ENCODE measurements around the gene SIGLEC14. TPM values are rescaled to one million over a fixed set of nuclear protein-coding genes. Genes with fewer than 3 reads are reported as not detected.
A peak's percentile ranks its signal among the peaks of the same experiment; 100 is the strongest.

The SIGLEC14 gene
- total RNA-seq, 2 donors from 2014 or later = 0.38 TPM; not detected in 1

DNA sequence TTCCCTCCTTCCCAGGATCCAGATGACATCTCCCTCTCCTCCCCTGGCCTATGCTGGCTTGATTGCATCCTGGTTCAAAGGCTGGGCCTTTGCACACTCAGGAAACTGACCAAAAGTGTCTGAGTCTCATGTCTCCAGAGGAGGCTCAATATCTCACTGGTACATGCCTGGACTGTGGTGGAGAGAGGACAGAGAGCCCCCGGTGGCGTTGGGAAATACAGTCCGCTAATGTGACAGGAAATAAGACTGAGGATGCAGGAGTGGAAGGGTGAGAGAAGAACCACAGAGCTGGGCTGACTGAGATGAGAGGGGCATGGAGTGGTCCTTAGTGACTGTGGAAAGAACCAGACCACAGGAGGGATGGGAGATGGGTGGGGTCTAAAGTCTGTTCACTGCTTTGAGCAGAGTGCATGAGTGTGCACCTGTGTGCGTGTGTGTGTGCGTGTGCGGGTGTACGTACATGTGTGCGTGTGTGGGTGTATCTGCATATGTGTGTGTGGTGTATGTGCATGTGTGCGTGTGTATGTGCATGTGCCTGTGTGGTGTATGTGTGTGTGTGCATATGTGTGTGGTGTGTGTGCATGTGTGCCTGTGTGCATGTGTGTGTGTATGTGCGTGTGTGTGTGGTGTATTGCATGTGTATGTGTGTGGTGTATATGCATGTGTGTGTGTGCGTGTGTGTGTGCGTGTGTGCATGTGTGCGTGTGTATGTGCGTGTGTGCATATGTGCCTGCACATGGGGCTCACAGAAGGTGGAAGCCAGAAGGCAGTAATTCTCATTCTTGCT, 18.3 kb downstream of the SIGLEC14 start:
- Mint-ChIP-seq H3K36me3 (ENCODE audit: insufficient read depth in 2 of 2) (no peaks in the 10 kb centered on the region), H3K4me3 (no peak overlapping the region), H3K4me1 (ENCODE audit: low read depth) (no peaks in the 10 kb centered on the region), H3K27me3 (ENCODE audit: low read depth) (peaks cover 62% of the 10 kb centered on the region), H3K9me3 (no peaks in the 10 kb centered on the region), H3K27ac (no peak overlapping the region)
- DNase-seq = no peak
- no peak for ATAC-seq (replicated peaks in 1 of 2)

DNA sequence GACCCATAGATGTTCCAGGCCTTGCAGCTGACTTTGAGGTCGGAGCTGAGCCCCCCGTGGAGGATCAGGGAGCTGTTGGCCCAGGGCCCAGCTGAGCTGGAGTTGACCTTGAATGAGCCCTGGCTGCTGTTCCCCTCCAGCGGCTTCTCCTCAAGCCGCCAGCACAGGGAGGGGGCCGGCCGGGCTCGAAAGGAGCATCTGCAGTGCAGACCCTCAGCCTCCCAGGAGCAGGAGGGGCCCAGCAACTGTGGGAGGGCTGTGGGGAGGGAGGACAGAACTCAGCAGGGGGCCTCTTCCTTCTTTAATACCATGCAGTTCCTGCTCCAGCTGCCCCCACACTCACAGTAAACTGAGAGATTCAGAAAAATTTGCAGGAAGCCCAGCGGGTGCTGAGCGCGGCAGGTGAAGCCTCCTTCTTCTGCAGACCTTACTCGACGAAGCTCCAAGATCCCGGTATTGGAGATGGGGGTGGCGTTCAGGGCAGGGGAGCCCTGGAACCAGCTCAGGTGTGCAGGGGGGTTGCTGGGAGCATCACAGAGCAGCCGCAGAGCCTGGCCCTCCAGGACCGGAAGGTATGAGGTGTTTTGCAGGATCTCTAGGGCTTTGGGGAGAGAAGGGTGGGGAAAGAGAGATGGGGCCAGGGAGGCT, 19.0 kb downstream of the SIGLEC14 start:
- peaks cover 0 to 2% of the 10 kb centered on the region in 2 donors for H3K36me3 Mint-ChIP-seq (ENCODE audit: insufficient read depth in 2 of 2)
- DNase-seq (no peak), ATAC-seq (replicated peaks in 1 of 2) (no peak)
- H3K27me3 Mint-ChIP-seq (ENCODE audit: low read depth) = peaks cover 60% of the 10 kb centered on the region
- H3K4me3 Mint-ChIP-seq = no peak overlapping the region
- no peaks in the 10 kb centered on the region for H3K9me3 Mint-ChIP-seq
- no peak overlapping the region for H3K27ac Mint-ChIP-seq
- no peaks in the 10 kb centered on the region for H3K4me1 Mint-ChIP-seq (ENCODE audit: low read depth)

DNA sequence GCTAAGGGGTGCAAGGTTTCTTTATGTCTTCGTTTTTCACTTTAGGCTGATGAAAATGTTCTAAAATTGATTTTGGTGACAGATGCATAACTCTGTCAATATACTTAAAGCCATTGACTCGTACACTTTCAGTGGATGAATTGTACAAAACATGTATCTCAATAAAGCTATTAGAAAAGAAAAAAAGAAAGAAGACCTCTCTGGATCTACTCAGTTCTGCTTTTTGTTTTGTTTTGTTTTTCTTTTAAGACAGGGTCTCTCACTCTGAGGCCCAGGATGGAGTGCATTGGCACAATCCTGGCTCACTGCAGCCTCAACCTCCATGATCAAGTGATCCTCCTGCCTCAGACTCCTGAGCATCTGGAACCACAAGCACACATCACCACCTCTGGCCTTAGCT, 19.9 kb downstream of the SIGLEC14 start:
- H3K4me1 Mint-ChIP-seq (ENCODE audit: low read depth) = no peaks in the 10 kb centered on the region
- H3K4me3 Mint-ChIP-seq = no peak overlapping the region
- H3K27me3 Mint-ChIP-seq (ENCODE audit: low read depth) = peaks cover 51% of the 10 kb centered on the region
- DNase-seq (no peak), ATAC-seq (replicated peaks in 1 of 2) (no peak)
- no peaks in the 10 kb centered on the region for H3K9me3 Mint-ChIP-seq
- H3K27ac Mint-ChIP-seq = no peak overlapping the region
- peaks cover 0 to 2% of the 10 kb centered on the region in 2 donors for H3K36me3 Mint-ChIP-seq (ENCODE audit: insufficient read depth in 2 of 2)

DNA sequence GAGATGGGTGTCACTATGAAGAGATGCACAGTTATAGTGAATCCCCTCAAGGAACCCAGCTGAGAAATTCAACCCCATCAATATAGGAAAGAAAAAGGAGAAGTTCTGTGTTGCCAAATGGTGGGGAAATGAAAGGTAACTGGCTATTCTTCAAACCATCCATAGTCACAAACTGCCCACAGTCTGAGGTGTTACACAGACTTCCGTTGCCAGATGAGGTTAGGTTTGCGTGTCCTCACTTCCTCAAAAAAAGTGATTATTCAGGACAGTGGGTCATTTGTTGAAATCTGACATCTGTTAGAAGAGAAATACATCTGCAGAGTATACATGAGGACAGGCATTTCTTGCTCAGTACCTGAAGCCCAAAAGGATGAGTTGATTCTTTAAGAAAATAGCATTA, 25.4 kb downstream of the SIGLEC14 start:
- no peak for DNase-seq
- Mint-ChIP-seq H3K4me1 (ENCODE audit: low read depth) (no peaks in the 10 kb centered on the region), H3K9me3 (no peaks in the 10 kb centered on the region), H3K27me3 (ENCODE audit: low read depth) (peaks cover 37% of the 10 kb centered on the region), H3K36me3 (ENCODE audit: insufficient read depth in 2 of 2) (peaks cover 0 to 2% of the 10 kb centered on the region in 2 donors), H3K4me3 (no peak overlapping the region), H3K27ac (no peak overlapping the region)
- no peak for ATAC-seq (replicated peaks in 1 of 2)

DNA sequence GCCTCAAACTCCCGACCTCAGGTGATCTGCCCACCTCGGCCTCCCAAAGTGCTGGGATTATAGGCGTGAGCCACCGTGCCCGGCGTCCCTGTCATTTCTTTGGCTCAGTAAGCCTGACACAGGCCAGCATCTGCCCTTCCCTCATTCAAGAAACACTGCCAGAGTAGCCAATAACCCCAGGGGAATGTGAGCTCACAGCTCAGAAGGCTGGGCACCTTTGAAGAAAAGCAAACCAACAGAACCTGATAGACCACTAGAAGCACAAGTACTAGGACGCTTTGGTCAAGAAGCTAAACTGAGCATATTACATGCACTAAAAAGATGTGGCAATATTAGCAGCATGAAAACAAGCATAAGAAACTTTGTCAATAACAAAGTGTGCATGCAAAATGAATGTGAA, 30.6 kb downstream of the SIGLEC14 start:
- Mint-ChIP-seq H3K27ac (no peak overlapping the region), H3K4me3 (no peak overlapping the region), H3K9me3 (peaks cover 8 to 9% of the 10 kb centered on the region in 2 donors), H3K36me3 (ENCODE audit: insufficient read depth in 2 of 2) (peaks cover 4 to 7% of the 10 kb centered on the region in 2 donors), H3K27me3 (ENCODE audit: low read depth) (peaks cover 57% of the 10 kb centered on the region), H3K4me1 (ENCODE audit: low read depth) (no peaks in the 10 kb centered on the region)
- DNase-seq (no peak), ATAC-seq (replicated peaks in 1 of 2) (no peak)

DNA sequence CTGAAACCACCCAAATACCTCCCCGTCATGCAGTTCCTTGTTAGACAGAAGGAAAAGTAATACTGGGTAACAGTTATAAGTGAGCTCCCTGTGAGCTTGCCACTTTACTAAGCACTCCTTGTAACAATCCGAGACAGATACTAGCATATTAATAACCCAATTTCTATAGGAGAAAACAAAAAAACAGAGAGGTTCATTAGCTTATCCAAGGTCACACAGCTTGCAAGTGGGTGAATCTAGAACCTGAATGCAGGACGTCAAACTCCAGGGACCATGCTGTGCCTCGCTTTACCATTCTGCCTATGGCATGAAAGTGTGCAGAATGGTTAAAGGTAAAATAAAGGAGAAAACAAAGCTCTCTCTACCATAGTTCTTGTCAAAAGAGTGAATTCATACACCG, 31.8 kb downstream of the SIGLEC14 start:
- DNase-seq = no peak
- H3K36me3 Mint-ChIP-seq (ENCODE audit: insufficient read depth in 2 of 2) = peaks cover 4 to 9% of the 10 kb centered on the region in 2 donors
- no peak overlapping the region for H3K27ac Mint-ChIP-seq
- no peak overlapping the region for H3K4me3 Mint-ChIP-seq
- no peak for ATAC-seq (replicated peaks in 1 of 2)
- peaks cover 8 to 9% of the 10 kb centered on the region in 2 donors for H3K9me3 Mint-ChIP-seq
- peaks cover 4% of the 10 kb centered on the region for H3K4me1 Mint-ChIP-seq (ENCODE audit: low read depth)
- peaks cover 58% of the 10 kb centered on the region for H3K27me3 Mint-ChIP-seq (ENCODE audit: low read depth)

DNA sequence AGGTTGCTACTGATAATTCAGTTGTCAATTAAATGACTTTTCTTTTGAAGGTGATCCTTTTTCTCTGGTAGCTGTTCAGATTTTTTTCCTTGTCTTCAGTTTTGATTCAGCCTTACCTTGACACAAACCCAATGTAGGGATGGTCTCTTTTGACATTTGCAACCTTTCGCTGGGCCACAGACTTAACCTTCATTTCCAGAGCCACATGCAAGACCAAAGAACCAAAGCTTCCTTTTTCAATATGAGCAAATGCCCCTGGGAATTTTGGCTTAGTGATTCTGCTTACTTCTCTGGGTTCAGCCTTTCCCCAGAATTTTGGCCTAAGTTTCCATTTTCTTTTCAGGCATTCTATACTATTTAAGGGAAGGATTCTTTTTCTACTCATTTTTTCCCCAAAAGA, 36.0 kb downstream of the SIGLEC14 start:
- DNase-seq (no peak), ATAC-seq (replicated peaks in 1 of 2) (no peak)
- no peak overlapping the region for H3K27ac Mint-ChIP-seq
- peaks cover 8 to 9% of the 10 kb centered on the region in 2 donors for H3K9me3 Mint-ChIP-seq
- no peak overlapping the region for H3K4me3 Mint-ChIP-seq
- peaks cover 33% of the 10 kb centered on the region for H3K4me1 Mint-ChIP-seq (ENCODE audit: low read depth)
- H3K36me3 Mint-ChIP-seq (ENCODE audit: insufficient read depth in 2 of 2) = peaks cover 9% of the 10 kb centered on the region in 2 donors
- peaks cover 61% of the 10 kb centered on the region for H3K27me3 Mint-ChIP-seq (ENCODE audit: low read depth)

DNA sequence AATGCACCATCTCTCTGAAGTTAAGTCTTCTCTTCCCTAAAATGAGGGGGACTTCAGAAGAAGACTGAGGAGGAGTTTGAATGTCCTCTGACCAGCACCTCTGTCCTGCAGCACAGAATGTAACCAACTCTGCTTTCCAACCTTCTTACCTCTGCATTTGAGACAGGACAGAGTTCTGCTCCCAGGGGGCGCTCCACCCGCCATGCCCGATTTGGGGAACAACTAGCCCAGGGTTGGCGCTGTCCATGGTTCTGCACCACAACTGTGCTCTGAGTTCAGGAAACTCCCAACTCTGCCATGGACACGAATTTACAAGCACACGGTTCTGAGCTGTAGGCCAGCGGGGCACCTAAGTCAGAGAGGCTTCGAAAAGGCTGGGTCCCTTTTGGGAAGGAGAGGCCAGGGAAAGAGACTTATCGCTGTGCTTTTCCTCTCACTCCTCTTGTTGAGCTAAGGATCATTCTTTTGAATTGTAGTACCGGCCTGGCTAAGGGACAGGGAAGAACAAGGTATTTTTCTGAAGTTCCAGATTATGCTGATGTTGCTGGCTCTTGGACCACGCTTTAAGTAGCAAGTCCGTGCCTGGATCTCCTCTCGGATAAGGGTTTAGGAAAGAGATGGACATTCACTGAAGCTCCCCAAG, 38.6 kb downstream of the SIGLEC14 start:
- DNase-seq (peak; percentile 67 to 68), ATAC-seq (replicated peaks in 1 of 2) (peak in 1 of 2 donors; percentile 28)
- Mint-ChIP-seq H3K27me3 (ENCODE audit: low read depth) (peaks cover 56% of the 10 kb centered on the region), H3K9me3 (peaks cover 8 to 11% of the 10 kb centered on the region in 2 donors), H3K27ac (no peak overlapping the region), H3K4me1 (ENCODE audit: low read depth) (peaks cover 34% of the 10 kb centered on the region), H3K4me3 (peak overlapping the region; percentile 6 to 79), H3K36me3 (ENCODE audit: insufficient read depth in 2 of 2) (peaks cover 9 to 11% of the 10 kb centered on the region in 2 donors)

DNA sequence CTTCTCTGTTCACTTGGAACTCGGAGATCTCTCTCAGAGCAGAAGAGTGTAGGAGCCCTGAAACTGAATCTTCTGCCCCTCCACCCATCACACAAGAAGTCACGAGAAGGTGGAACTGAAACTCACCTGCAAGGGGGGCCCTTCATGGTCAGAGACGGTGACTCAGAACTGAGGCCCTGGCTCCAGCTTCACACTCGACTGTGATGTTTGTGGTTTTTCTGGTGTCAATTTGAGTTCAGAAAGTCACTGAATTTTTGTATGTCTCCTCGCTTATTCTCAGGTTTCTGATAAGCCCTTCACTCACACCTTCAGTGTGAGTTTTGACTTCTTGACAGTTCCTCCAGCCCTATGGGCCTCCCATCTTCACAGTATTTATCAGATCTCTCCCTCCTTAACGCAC, 39.5 kb downstream of the SIGLEC14 start:
- ATAC-seq (replicated peaks in 1 of 2) (peak; percentile 96 to 99), DNase-seq (peak; percentile 58 to 77)
- no peak overlapping the region for H3K27ac Mint-ChIP-seq
- H3K9me3 Mint-ChIP-seq = peaks cover 2 to 5% of the 10 kb centered on the region in 2 donors
- peak overlapping the region; percentile 58 to 79 for H3K4me3 Mint-ChIP-seq
- H3K4me1 Mint-ChIP-seq (ENCODE audit: low read depth) = peaks cover 34% of the 10 kb centered on the region
- peaks cover 51% of the 10 kb centered on the region for H3K27me3 Mint-ChIP-seq (ENCODE audit: low read depth)
- H3K36me3 Mint-ChIP-seq (ENCODE audit: insufficient read depth in 2 of 2) = peaks cover 3 to 9% of the 10 kb centered on the region in 2 donors

DNA sequence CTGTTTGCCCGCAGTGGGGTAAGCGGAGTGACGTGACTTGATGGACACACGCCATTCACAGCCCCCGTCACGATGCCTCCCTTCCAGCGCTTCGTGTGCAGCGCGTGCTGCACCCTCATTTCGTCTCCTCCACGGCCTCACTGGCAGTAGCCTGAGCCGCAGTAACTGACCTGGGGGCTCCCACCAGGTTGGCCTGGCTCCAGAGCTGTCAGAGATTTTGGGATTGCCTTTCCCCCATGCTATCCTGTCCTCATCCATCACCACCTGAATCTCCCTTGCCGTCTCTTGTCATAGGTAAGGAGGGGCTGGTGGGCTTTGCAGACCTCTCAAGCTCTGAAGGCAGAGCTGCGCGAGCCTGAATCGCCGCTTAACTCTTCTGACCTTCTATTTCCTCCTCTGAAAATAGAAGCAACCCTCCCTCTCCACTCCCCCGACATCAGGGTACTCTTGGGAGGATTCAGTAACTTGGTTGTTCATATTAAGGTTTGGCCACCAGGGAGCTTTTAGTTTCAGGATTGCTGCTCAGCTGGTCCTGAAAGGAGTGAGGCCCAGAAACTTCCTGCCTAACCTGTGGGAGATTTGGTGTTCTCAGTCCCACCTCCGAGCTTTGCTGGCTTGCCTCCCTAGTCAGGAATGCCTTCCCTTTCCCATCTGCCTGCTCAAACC, 44.3 kb downstream of the SIGLEC14 start:
- Mint-ChIP-seq H3K4me3 (peak overlapping the region; percentile 11 to 40), H3K4me1 (ENCODE audit: low read depth) (peaks cover 18% of the 10 kb centered on the region), H3K27me3 (ENCODE audit: low read depth) (peaks cover 45% of the 10 kb centered on the region), H3K27ac (no peak overlapping the region), H3K9me3 (peaks cover 2 to 4% of the 10 kb centered on the region in 2 donors), H3K36me3 (ENCODE audit: insufficient read depth in 2 of 2) (peaks cover 2 to 3% of the 10 kb centered on the region in 2 donors)
- DNase-seq = no peak
- no peak for ATAC-seq (replicated peaks in 1 of 2)

DNA sequence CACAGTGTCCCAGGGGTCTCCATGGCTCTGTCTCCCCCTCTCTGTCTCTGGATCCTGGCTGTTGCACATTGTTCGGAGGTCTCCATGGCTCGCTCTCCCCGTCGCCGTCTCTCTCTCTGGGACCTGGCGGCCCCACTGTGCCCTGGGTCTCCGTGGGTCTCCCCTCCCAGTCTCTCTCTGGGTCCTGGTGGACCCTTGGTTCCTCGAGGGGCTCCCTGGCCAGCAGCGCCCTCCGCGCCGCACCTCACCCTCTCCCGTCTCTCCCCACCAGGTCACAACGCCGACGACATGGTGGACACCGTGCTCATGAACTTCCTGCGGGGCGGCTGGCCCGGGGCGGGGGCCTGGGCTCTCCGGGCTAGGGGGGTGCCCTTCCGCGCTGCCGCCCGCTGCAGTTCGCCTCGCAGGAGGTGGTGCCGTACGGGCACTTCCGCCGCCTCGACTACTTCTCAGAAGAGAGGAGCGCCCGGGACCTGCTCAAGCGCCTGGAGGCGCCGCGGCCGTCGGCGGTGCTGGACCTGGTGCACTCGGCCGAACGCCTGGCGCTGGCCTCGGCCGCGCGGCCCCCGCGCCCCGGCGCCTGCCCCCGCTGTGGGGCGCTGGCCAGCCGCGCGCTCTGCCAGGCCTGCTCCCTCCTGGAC, 45.6 kb downstream of the SIGLEC14 start:
- H3K27ac Mint-ChIP-seq = no peak overlapping the region
- DNase-seq (peak; percentile 14 to 23), ATAC-seq (replicated peaks in 1 of 2) (peak; percentile 45 to 71)
- H3K9me3 Mint-ChIP-seq = peaks cover 2 to 4% of the 10 kb centered on the region in 2 donors
- no peak overlapping the region for H3K4me3 Mint-ChIP-seq
- peaks cover 41% of the 10 kb centered on the region for H3K27me3 Mint-ChIP-seq (ENCODE audit: low read depth)
- H3K4me1 Mint-ChIP-seq (ENCODE audit: low read depth) = peaks cover 6% of the 10 kb centered on the region
- peaks cover 2% of the 10 kb centered on the region in 2 donors for H3K36me3 Mint-ChIP-seq (ENCODE audit: insufficient read depth in 2 of 2)

DNA sequence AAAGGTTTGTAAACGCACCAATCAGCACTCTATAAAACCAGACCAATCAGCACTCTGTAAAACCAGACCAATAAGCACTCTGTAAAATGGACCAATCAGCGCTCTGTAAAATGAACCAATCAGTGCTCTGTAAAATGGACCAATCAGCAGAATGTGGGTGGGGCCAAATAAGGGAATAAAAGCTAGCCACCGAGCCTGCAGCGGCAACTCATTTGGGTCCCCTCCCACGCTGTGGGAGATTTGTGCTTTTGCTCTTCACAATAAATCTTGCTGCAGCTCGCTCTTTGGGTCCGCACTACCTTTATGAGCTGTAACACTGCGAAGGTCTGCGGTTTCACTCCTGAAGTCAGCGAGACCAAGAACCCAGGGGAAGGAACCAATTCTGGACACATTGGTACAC, 47.5 kb downstream of the SIGLEC14 start:
- ATAC-seq (replicated peaks in 1 of 2) (no peak), DNase-seq (no peak)
- Mint-ChIP-seq H3K36me3 (ENCODE audit: insufficient read depth in 2 of 2) (peaks cover 6 to 8% of the 10 kb centered on the region in 2 donors), H3K27me3 (ENCODE audit: low read depth) (peaks cover 28% of the 10 kb centered on the region), H3K27ac (no peak overlapping the region), H3K9me3 (peaks cover 2 to 9% of the 10 kb centered on the region in 2 donors), H3K4me3 (no peak overlapping the region), H3K4me1 (ENCODE audit: low read depth) (peaks cover 15% of the 10 kb centered on the region)
